Hematopoietic multipotent progenitor cell treated with erythropoietin and hydrocortisone succinate and interleukin-3 and kit ligand, for 6 days (in vitro differentiated cells): ENCODE results near the gene LMBR1.
"Not testable (repeated sequence)": the region's sequence is repeated elsewhere in the genome, so short reads cannot be mapped to it uniquely, and the experiment has no call there.

Experiments used
- DNase-seq: peaks from one replicate; pipeline ENCODE4 v3.0.0-alpha.2; 2015

The LMBR1 gene

GRCh38 chr7:156892821-156893706 is at the start of gene LMBR1:
TSS of gene LMBR1 (minus strand) at chr7:156893183. CDS start at chr7:156892993, 190 bp downstream.
- DNase-seq = peak; percentile 96

- no peak for DNase-seq
Measured at GRCh38 chr7:156942708-156943090, 49.7 kb upstream of the LMBR1 start.

- DNase-seq = no peak
Measured at GRCh38 chr7:156941393-156942182, 48.6 kb upstream of the LMBR1 start.

- DNase-seq = no peak
Measured at GRCh38 chr7:156940421-156941122, 47.6 kb upstream of the LMBR1 start.

- not testable (repeated sequence) for DNase-seq
Measured at GRCh38 chr7:156936766-156937165, 43.8 kb upstream of the LMBR1 start.

DNA sequence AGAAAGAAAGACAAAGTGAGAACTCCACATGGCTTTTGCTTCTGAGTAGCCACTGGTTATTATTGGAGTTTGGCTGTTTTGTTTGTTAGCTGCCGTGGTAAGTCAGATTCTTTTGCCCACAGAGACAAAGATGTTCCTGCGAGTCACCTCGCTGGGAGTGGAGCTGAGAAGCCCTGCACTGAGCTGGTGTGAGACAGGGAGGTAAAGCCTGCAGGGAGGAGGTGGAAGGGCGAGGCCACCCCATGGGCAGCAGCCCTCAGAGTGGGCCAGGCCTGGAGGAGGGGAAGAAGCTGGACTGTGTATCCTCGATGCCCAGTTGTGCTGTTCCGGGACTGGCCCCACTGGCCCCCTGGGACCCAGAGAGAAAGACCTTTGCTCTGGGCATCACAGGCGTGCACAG is 42.3 kb upstream of the LMBR1 start:
- no peak for DNase-seq

DNA sequence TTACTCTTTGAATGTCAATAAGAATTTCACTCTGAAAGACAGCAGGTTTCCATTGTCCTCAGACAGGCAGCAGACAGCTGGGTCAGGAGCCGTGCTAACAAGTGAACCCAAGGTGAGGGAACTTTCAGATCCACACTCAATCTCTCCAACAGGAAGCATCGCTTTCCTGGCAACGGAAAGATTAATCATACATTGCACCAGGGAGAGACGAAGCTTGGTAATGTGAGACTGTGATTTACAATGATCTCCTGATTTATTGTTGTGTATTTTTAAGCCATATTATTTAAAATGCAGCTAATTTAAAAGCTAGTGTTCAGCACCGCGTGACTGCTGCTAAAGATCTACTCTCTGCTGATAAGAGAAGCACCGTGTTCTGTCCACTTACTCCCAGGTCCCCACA is 39.0 kb upstream of the LMBR1 start:
- no peak for DNase-seq

DNA sequence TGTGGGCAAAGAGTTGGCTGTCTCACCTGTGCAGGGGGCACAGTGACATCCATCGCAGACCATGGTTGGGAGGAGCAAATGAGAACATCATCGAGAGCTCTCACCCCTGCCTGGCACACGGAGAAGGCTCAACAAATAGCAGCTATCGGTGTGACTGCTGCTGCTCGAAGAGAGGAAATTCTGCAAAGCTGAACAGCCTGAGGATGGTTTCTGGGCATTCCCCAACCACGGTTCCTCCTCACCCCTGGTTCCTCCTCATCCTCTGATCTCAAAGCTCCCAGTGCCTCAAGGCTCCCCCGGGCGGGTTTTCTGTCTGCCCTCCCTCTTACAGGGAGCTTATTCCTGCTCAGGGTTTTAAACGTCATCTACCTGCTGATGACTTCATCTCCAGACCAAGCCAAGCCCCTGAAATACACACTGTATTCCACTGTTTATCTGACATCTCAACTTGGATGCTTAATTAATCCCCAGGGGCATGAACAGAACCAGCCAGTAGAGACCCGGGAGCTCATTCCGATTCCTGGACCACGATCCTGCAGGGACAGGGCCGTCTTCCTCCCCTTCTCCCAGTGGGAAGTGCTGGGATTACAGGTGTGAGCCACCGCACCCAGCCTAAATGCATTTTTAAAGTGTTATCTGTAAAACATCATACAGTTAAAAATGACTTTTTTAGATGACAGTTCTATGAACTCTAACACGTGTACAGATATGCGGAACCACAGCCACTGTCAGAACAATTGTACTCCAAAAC is 37.0 kb upstream of the LMBR1 start:
- DNase-seq = no peak

DNA sequence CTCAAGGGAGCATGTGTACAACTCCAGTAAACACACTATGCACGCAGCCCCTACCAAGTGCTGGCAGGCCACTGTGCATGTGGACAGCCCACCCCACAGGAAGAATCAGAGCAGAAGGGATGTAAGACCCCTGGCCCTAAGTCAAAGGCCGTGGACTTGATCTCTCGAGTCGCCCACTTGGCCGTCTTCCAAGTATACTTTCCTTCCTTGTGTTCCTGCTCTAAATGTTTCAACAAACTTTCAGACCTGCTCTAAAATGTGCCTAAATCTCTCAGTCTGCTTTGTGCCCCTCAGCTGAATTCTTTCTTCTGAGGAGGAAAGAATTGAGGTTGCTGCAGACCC is 35.4 kb upstream of the LMBR1 start:
- no peak for DNase-seq

- no peak for DNase-seq
Measured at GRCh38 chr7:156927571-156928405, 34.8 kb upstream of the LMBR1 start.

GRCh38 chr7:156925821-156926220 is 32.8 kb upstream of the LMBR1 start:
- DNase-seq = not testable (repeated sequence)

DNA sequence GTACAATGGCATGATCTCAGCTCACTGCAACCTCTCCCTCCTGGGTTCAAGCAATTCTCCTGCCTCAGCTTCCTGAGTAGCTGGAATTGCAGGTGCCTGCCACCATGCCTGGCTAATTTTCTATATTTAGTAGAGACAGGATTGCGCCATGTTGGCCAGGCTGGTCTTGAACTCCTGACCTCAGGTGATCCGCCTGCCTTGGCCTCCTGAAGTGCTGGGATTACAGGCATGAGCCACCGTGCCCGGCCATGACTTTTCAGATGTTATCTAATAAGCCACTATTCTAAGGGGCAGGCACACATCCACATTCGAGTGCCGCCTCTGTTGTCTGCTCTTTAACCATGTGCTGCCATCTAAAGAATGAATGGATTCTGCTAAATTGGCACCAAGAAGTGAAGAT is 29.3 kb upstream of the LMBR1 start:
- DNase-seq = not testable (repeated sequence)

GRCh38 chr7:156920487-156921373 is 27.7 kb upstream of the LMBR1 start:
- DNase-seq = not testable (repeated sequence)

- DNase-seq = no peak
Measured at GRCh38 chr7:156920076-156920475, 27.1 kb upstream of the LMBR1 start.

GRCh38 chr7:156919132-156919713 is 26.2 kb upstream of the LMBR1 start:
- no peak for DNase-seq

- no peak for DNase-seq
Measured at GRCh38 chr7:156918635-156919034, 25.7 kb upstream of the LMBR1 start.

GRCh38 chr7:156909574-156910252 is 16.7 kb upstream of the LMBR1 start:
- not testable (repeated sequence) for DNase-seq

DNA sequence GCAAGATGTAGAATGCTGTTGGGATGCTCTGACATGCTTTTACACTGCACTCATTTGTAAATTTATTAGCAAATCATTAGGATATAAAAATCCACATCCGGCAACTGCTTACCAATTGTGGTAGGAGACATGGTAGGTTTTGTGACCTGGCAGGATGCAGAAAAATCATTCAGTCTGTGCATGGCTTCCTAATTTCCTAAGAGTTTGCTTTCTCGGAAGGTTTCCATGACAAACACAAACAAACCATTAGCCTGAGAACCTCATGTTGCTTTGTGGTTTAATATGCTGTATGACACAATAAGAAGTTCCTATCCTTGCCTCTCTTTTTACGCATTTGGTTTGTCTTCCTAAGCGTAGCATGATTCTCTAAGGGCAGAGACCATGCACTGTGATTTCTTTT is 14.7 kb upstream of the LMBR1 start:
- DNase-seq = no peak

- DNase-seq = no peak
Measured at GRCh38 chr7:156906200-156906649, 13.2 kb upstream of the LMBR1 start.
